H1 (cell line): ENCODE results near the gene GPR26. TPM values are rescaled to one million over a fixed set of nuclear protein-coding genes. Genes with fewer than 3 reads are reported as not detected.

Experiments
- CTCF ChIA-PET: fragments of 300-600 bp; sonication (Branson Sonifier 250); formaldehyde crosslinking; loops from one replicate; lab custom pipeline; 2021; ENCODE audit not compliant: partially characterized antibody; lab: Charles Lee
- POLR2A ChIA-PET: fragments of 300-600 bp; sonication (Branson Sonifier 250); formaldehyde crosslinking; loops from one replicate; lab custom pipeline; 2021; ENCODE audit warnings: inconsistent platforms; ENCODE audit not compliant: partially characterized antibody; lab: Charles Lee
- DNase-seq, 2 experiments: peaks; one replicate each; pipeline versions ENCODE4 v3.0.0 to v3.0.0-alpha.2; 2010 to 2022; ENCODE audit warnings: low spot score in 2 of 2, low read depth in 1 of 2, mixed read lengths in 1 of 2
- FAIRE-seq: peaks from 2 replicates; lab custom pipeline; 2011; peaks lifted over from hg19 to GRCh38; lab: Jason Lieb, UNC
- H2AFZ ChIP-seq: 2 replicates; pipeline ENCODE4 v1.8.1; 2012; ENCODE audit warnings: low read length, inconsistent platforms
- H2AK5ac ChIP-seq: 2 replicates; pipeline ENCODE4 v1.6.1; 2013; ENCODE audit warnings: low read depth, low read length
- H2BK120ac ChIP-seq: replicated peaks from 2 replicates; pipeline ENCODE3; 2013; ENCODE audit warnings: low read depth, low read length, inconsistent platforms
- H2BK12ac ChIP-seq: 2 replicates; pipeline ENCODE4 v1.6.1; 2013; ENCODE audit warnings: low read depth, low read length
- H2BK15ac ChIP-seq: 2 replicates; pipeline ENCODE4 v1.6.1; 2013; ENCODE audit warnings: low read length
- H2BK20ac ChIP-seq: 2 replicates; pipeline ENCODE4 v1.6.1; 2013; ENCODE audit warnings: low read length
- H2BK5ac ChIP-seq: 2 replicates; pipeline ENCODE4 v1.6.1; 2013; ENCODE audit warnings: low read depth, low read length
- H3K14ac ChIP-seq: 2 replicates; pipeline ENCODE4 v1.6.1; 2013; ENCODE audit warnings: inconsistent platforms; ENCODE audit not compliant: insufficient read length
- H3K18ac ChIP-seq: 2 replicates; pipeline ENCODE4 v1.6.1; 2013; ENCODE audit warnings: low read length; ENCODE audit errors: extremely low read depth
- H3K23ac ChIP-seq: 2 replicates; pipeline ENCODE4 v1.6.1; 2013; ENCODE audit warnings: inconsistent platforms; ENCODE audit not compliant: insufficient read length
- H3K23me2 ChIP-seq: 2 replicates; pipeline ENCODE4 v1.6.1; 2013; ENCODE audit warnings: low read depth, low read length
- H3K27ac ChIP-seq: 2 replicates; pipeline ENCODE4 v1.6.1; 2011; ENCODE audit warnings: low read depth, low read length, inconsistent platforms
- H3K27me3 ChIP-seq, 4 experiments: replicated peaks in 1 of 4; 1 replicate in 1 of 4; 2 replicates in 3 of 4; pipeline versions ENCODE4 v1.6.1 to v1.8.1; 2011 to 2013; ENCODE audit warnings: low read length in 3 of 4, mild to moderate bottlenecking in 3 of 4, inconsistent platforms in 2 of 4, mixed read lengths in 2 of 4, moderate library complexity in 1 of 4; ENCODE audit not compliant: control insufficient read depth in 3 of 4, insufficient read depth in 3 of 4; ENCODE audit errors: extremely low read depth in 1 of 4
- H3K36me3 ChIP-seq, 4 experiments: 2 replicates each; pipeline versions ENCODE4 v1.6.1 to v1.8.1; 2011 to 2013; ENCODE audit warnings: mild to moderate bottlenecking in 4 of 4, low read length in 3 of 4, moderate library complexity in 2 of 4, control low read depth in 1 of 4, inconsistent platforms in 1 of 4; ENCODE audit not compliant: insufficient read depth in 4 of 4, control insufficient read depth in 2 of 4
- H3K4ac ChIP-seq: replicated peaks from 2 replicates; pipeline ENCODE3; 2013; ENCODE audit warnings: low read length, low read depth, mixed read lengths, inconsistent platforms; ENCODE audit not compliant: insufficient read length
- H3K4me1 ChIP-seq, 4 experiments: replicated peaks in 1 of 4; 1 replicate in 1 of 4; 2 replicates in 3 of 4; pipeline versions ENCODE4 v1.6.1 to v1.8.1; 2011 to 2013; ENCODE audit warnings: low read length in 3 of 4, inconsistent platforms in 2 of 4, mixed read lengths in 1 of 4; ENCODE audit not compliant: insufficient read depth in 4 of 4, control insufficient read depth in 3 of 4
- H3K4me2 ChIP-seq, 2 experiments: 2 replicates each; pipeline versions ENCODE4 v1.6.1 to v1.8.1; 2011 to 2013; ENCODE audit warnings: low read depth in 2 of 2, low read length in 2 of 2, control low read depth in 1 of 2, inconsistent platforms in 1 of 2, mild to moderate bottlenecking in 1 of 2; ENCODE audit not compliant: insufficient read depth in 1 of 2
- H3K4me3 ChIP-seq, 4 experiments: fragments of 200-600, 300-600 bp in 1 of 4; sonication (generic), shearing (Covaris generic), sonication (Bioruptor Twin) in 1 of 4; 2 replicates each; pipeline versions ENCODE4 v1.5.1 to v1.8.1; 2011 to 2016; ENCODE audit warnings: low read length in 4 of 4, low read depth in 3 of 4, control low read depth in 2 of 4, inconsistent platforms in 2 of 4, mild to moderate bottlenecking in 2 of 4, mixed read lengths in 1 of 4, moderate library complexity in 1 of 4; ENCODE audit not compliant: insufficient read depth in 2 of 4; ENCODE audit errors: extremely low read depth in 1 of 4
- H3K56ac ChIP-seq: replicated peaks from 2 replicates; pipeline ENCODE3; 2013; ENCODE audit warnings: low read depth, mild to moderate bottlenecking, mixed read lengths, low read length, inconsistent platforms; ENCODE audit not compliant: insufficient read length
- H3K79me1 ChIP-seq: 2 replicates; pipeline ENCODE4 v1.6.1; 2013; ENCODE audit warnings: low read depth, low read length, control low read depth
- H3K79me2 ChIP-seq, 2 experiments: 2 replicates each; pipeline versions ENCODE4 v1.6.1 to v1.8.1; 2012 to 2013; ENCODE audit warnings: low read length in 2 of 2, mild to moderate bottlenecking in 2 of 2, inconsistent platforms in 1 of 2; ENCODE audit not compliant: insufficient read depth in 2 of 2, control insufficient read depth in 1 of 2
- H3K9ac ChIP-seq, 4 experiments: replicated peaks in 1 of 4; 1 replicate in 1 of 4; 2 replicates in 3 of 4; pipeline versions ENCODE4 v1.6.1 to v1.8.1; 2011 to 2013; ENCODE audit warnings: low read depth in 3 of 4, low read length in 3 of 4, control low read depth in 2 of 4, mild to moderate bottlenecking in 2 of 4, moderate library complexity in 2 of 4, inconsistent platforms in 1 of 4; ENCODE audit errors: extremely low read depth in 1 of 4
- H3K9me3 ChIP-seq, 2 experiments: 2 replicates each; pipeline versions ENCODE4 v1.6.1 to v1.8.1; 2012 to 2013; ENCODE audit warnings: mild to moderate bottlenecking in 2 of 2, moderate library complexity in 2 of 2, control low read depth in 1 of 2, inconsistent platforms in 1 of 2, low read depth in 1 of 2, low read length in 1 of 2, mixed read lengths in 1 of 2; ENCODE audit not compliant: insufficient read depth in 2 of 2
- H4K20me1 ChIP-seq, 2 experiments: replicated peaks in 1 of 2; 2 replicates each; pipeline versions ENCODE3 to v1.8.1; 2011 to 2013; ENCODE audit warnings: inconsistent platforms in 2 of 2, low read length in 2 of 2, mild to moderate bottlenecking in 1 of 2; ENCODE audit not compliant: insufficient read depth in 2 of 2, control insufficient read depth in 1 of 2
- H4K5ac ChIP-seq: 2 replicates; pipeline ENCODE4 v1.6.1; 2013; ENCODE audit warnings: low read length, low read depth, mixed read lengths, inconsistent platforms; ENCODE audit not compliant: insufficient read length
- H4K8ac ChIP-seq: 2 replicates; pipeline ENCODE4 v1.8.0; 2013; ENCODE audit warnings: mild to moderate bottlenecking, moderate library complexity, low read length, inconsistent platforms; ENCODE audit not compliant: insufficient read depth; ENCODE audit errors: extremely low read depth
- H4K91ac ChIP-seq: replicated peaks from 2 replicates; pipeline ENCODE3; 2013; ENCODE audit warnings: low read length, mixed read lengths, inconsistent platforms; ENCODE audit not compliant: insufficient read length
- KDM4A ChIP-seq: IDR thresholded peaks from one replicate; pipeline ENCODE4 v1.7.1; 2012; ENCODE audit warnings: low read depth, mild to moderate bottlenecking, moderate library complexity, low read length, inconsistent platforms; ENCODE audit not compliant: severe bottlenecking
- PHF8 ChIP-seq: fragments of 200-600 bp; sonication (generic); conservative IDR thresholded peaks from 2 replicates; pipeline ENCODE4 v1.7.1; 2012; ENCODE audit warnings: low read depth, mild to moderate bottlenecking, inconsistent platforms, low read length, moderate library complexity
- WGBS, 2 experiments: shearing (Covaris generic) in 1 of 2; methylation state at CpG; one replicate each; pipeline versions ENCODE4 v1.1.6 to v1.1.7; 2013 to 2015; ENCODE audit warnings: low lambda C conversion rate in 2 of 2, mixed read lengths in 2 of 2, inconsistent platforms in 1 of 2, low coverage in 1 of 2, missing lambda C conversion rate in 1 of 2; ENCODE audit not compliant: insufficient replicate concordance in 2 of 2, insufficient coverage in 1 of 2, insufficient read length in 1 of 2; ENCODE audit errors: extremely low coverage in 1 of 2, missing lambda C conversion rate in 1 of 2; 5-methylcytosine and 5-hydroxymethylcytosine counted together
- polyA plus RNA-seq, 7 experiments: library from polyadenylated mRNA; depleted of rRNA in 3 of 7; stranded (reverse) in 5 of 7; unstranded in 2 of 7; fragments of >200 nt in 5 of 7; fragments of 200-250 nt in 2 of 7; gene quantifications; 1 replicate in 5 of 7; 2 replicates in 1 of 7; 4 replicates in 1 of 7; pipeline versions ENCODE4 v1.2.1 to v1.2.3, GENCODE V29; 2011 to 2013; ENCODE audit warnings: missing spikeins in 2 of 7, mixed read lengths in 2 of 7
- total RNA-seq: library from RNA; stranded (reverse); fragmentation: NEBNext Ultra II Directional; extraction: Animal tissue kit (Norgen Biotek cat#: 25700); gene quantifications from 2 replicates; pipeline ENCODE4 v1.2.1, GENCODE V29; 2021

The GPR26 gene
- total and polyA plus RNA-seq, 2 of the 8 experiments (the other 6 are each of a cell fraction or from before 2014, with no cell fraction given): 0.09 to 0.21 TPM

GRCh38 chr10:123665491-123666286, 466 bp upstream of the GPR26 start:
- peak; percentile 60 for TF ChIP-seq KDM4A
- no peak for TF ChIP-seq PHF8
- no peak overlapping the region for H3K27ac ChIP-seq
- no peak overlapping the region for H2BK15ac ChIP-seq
- H3K4me3 ChIP-seq: peak overlapping the region; percentile 11 to 62 (median 30)
- FAIRE-seq (no peak), DNase-seq (no peak)
- no peak overlapping the region for H2BK120ac ChIP-seq
- peaks cover 2% of the 10 kb centered on the region; the same call in 1 of the 2 replicates for H3K23me2 ChIP-seq
- H2AK5ac ChIP-seq: no peak overlapping the region
- H3K56ac ChIP-seq: no peak overlapping the region
- H3K4me2 ChIP-seq: peak overlapping the region; percentile 85 to 95
- peaks cover 4 to 7% of the 10 kb centered on the region in 2 experiments; a peak in 2 of 4 replicates for H3K9me3 ChIP-seq
- H3K4me1 ChIP-seq: peaks cover 0 to 11% (median 4%) of the 10 kb centered on the region in 4 experiments; a peak in 4 of 7 replicates
- no peak overlapping the region for H2BK20ac ChIP-seq
- H3K18ac ChIP-seq: no peak overlapping the region
- H3K79me1 ChIP-seq: no peaks in the 10 kb centered on the region
- H4K5ac ChIP-seq: no peak overlapping the region
- H3K4ac ChIP-seq: no peak overlapping the region
- H2AFZ ChIP-seq: no peak overlapping the region
- peaks cover 0 to 6% (median 0%) of the 10 kb centered on the region in 4 experiments; a peak in 2 of 8 replicates for H3K36me3 ChIP-seq
- no peak overlapping the region for H4K8ac ChIP-seq
- no peak overlapping the region for H2BK5ac ChIP-seq
- ChIA-PET POLR2A (no interaction called here), CTCF (interaction anchor here (0.9 to 19.3 kb wide), 14 partner anchors 10 to 596 kb away, joined by 3 to 401 read pairs (median 16); no protein-coding TSS in a partner anchor)
- H3K14ac ChIP-seq: no peak overlapping the region
- peaks cover 20 to 45% (median 40%) of the 10 kb centered on the region in 4 experiments for H3K27me3 ChIP-seq
- H3K79me2 ChIP-seq: no peaks in the 10 kb centered on the region
- no peak overlapping the region for H2BK12ac ChIP-seq
- H3K9ac ChIP-seq: no peak overlapping the region
- no peak overlapping the region for H4K91ac ChIP-seq
- peaks cover 3 to 5% of the 10 kb centered on the region in 2 experiments for H4K20me1 ChIP-seq
- no peak overlapping the region for H3K23ac ChIP-seq
- WGBS, 2 experiments: 9% methylated on average over 28 of the region's 47 CpGs; no CpG with 5 or more reads in 1 of the 2 experiments
